WERI-Rb-1 (cell line): ENCODE data around the gene HFM1.
"Not testable (repeated sequence)": the region's sequence is repeated elsewhere in the genome, so short reads cannot be mapped to it uniquely, and the experiment has no call there.

ENCODE experiments used
- DNase-seq: peaks from one replicate; pipeline ENCODE4 v3.0.0-alpha.2; 2020
- H3K27ac ChIP-seq: fragments of 250-450 bp; sonication (Bioruptor Pico); 2 replicates; pipeline ENCODE4 v1.5.1; 2020; ENCODE audit warnings: mild to moderate bottlenecking, moderate library complexity
- H3K27me3 ChIP-seq: fragments of 250-450 bp; sonication (Bioruptor Pico); 2 replicates; pipeline ENCODE4 v1.5.1; 2021; ENCODE audit warnings: mild to moderate bottlenecking, low read depth, moderate library complexity; ENCODE audit not compliant: insufficient read depth, severe bottlenecking
- H3K36me3 ChIP-seq: fragments of 250-450 bp; sonication (Bioruptor Pico); 2 replicates; pipeline ENCODE4 v1.5.1; 2020; ENCODE audit warnings: mild to moderate bottlenecking, moderate library complexity
- H3K4me3 ChIP-seq: 2 replicates; pipeline ENCODE4 v1.5.1; 2011; ENCODE audit warnings: low read depth, mild to moderate bottlenecking, control low read depth, low read length
- H3K9me3 ChIP-seq: fragments of 250-450 bp; sonication (Bioruptor Pico); 2 replicates; pipeline ENCODE4 v1.5.1; 2021; ENCODE audit warnings: mild to moderate bottlenecking, moderate library complexity; ENCODE audit not compliant: severe bottlenecking
- TF ChIP-seq, protein P1 (sequence below): IDR thresholded peaks from 2 replicates; pipeline ENCODE4 v1.5.1; 2011; ENCODE audit warnings: low read depth, mild to moderate bottlenecking, control low read depth, inconsistent platforms, low read length

The HFM1 gene

GRCh38 chr1:91383456-91383855, 21.2 kb downstream of the HFM1 start:
- no peak overlapping the region for H3K27ac ChIP-seq
- TF ChIP-seq, protein P1, sequence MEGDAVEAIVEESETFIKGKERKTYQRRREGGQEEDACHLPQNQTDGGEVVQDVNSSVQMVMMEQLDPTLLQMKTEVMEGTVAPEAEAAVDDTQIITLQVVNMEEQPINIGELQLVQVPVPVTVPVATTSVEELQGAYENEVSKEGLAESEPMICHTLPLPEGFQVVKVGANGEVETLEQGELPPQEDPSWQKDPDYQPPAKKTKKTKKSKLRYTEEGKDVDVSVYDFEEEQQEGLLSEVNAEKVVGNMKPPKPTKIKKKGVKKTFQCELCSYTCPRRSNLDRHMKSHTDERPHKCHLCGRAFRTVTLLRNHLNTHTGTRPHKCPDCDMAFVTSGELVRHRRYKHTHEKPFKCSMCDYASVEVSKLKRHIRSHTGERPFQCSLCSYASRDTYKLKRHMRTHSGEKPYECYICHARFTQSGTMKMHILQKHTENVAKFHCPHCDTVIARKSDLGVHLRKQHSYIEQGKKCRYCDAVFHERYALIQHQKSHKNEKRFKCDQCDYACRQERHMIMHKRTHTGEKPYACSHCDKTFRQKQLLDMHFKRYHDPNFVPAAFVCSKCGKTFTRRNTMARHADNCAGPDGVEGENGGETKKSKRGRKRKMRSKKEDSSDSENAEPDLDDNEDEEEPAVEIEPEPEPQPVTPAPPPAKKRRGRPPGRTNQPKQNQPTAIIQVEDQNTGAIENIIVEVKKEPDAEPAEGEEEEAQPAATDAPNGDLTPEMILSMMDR, result no peak
- no peak for DNase-seq
- no peak overlapping the region for H3K4me3 ChIP-seq
- no peaks in the 10 kb centered on the region for H3K27me3 ChIP-seq
- no peaks in the 10 kb centered on the region for H3K9me3 ChIP-seq
- H3K36me3 ChIP-seq, result no peaks in the 10 kb centered on the region

DNA sequence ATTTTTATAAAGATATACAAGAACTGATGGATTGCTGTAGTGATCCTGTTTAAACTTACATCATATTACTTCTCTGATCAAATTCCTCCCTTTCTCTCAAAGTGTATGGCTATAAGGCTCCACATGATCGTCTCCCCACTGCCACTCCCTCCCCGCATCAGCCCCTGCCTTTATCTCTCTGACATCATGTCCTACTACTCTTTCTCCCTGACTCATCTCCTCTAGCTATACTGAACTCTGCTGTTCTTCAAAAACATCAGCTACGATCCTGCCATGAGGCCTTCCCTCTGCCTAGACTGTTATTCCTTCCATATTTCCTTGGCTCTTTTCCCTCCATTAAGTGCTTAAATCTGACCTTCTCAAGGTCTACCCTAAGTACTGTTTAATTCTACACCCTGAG, 22.8 kb downstream of the HFM1 start:
- no peak for DNase-seq
- Histone ChIP-seq H3K27me3 (no peaks in the 10 kb centered on the region), H3K36me3 (no peaks in the 10 kb centered on the region), H3K4me3 (no peak overlapping the region), H3K9me3 (no peaks in the 10 kb centered on the region), H3K27ac (no peak overlapping the region)
- TF ChIP-seq, protein P1, result no peak

DNA sequence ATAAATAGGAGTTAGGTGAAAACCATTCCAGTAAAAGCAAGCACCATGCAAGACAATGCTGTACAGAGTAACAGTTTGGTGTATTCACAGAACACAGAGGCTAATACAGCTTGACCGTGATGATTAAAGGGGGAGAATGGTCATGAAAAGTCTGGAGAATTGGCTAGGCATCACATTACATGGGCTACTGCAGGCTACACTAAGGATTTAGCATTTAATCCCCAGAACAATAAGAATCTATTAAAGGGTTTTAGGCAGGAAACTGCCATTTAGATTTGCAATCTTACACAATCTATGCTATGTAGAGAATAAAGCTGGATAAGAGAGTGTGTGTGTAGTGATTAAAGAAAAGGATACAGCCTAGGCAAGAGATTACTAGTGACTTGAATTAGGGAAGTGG, 30.6 kb downstream of the HFM1 start:
- no peaks in the 10 kb centered on the region for H3K36me3 ChIP-seq
- no peak overlapping the region for H3K27ac ChIP-seq
- no peaks in the 10 kb centered on the region for H3K27me3 ChIP-seq
- peak; percentile 15 for DNase-seq
- H3K9me3 ChIP-seq, result no peaks in the 10 kb centered on the region
- TF ChIP-seq, protein P1, result no peak
- no peak overlapping the region for H3K4me3 ChIP-seq

DNA sequence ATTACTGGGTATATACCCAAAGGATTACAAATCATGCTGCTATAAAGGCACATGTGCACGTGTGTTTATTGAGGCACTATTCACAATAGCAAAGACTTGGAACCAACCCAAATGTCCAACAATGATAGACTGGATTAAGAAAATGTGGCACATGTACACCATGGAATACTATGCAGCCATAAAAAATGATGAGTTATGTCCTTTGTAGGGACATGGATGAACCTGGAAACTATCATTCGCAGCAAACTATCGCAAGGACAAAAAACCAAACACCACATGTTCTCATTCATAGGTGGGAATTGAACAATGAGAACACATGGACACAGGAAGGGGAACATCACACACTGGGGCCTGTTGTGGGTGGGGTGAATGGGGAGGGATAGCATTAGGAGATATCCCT, 32.4 kb downstream of the HFM1 start:
- DNase-seq, H3K36me3 ChIP-seq, H3K27ac ChIP-seq, H3K4me3 ChIP-seq, H3K9me3 ChIP-seq, H3K27me3 ChIP-seq: not testable (repeated sequence)

DNA sequence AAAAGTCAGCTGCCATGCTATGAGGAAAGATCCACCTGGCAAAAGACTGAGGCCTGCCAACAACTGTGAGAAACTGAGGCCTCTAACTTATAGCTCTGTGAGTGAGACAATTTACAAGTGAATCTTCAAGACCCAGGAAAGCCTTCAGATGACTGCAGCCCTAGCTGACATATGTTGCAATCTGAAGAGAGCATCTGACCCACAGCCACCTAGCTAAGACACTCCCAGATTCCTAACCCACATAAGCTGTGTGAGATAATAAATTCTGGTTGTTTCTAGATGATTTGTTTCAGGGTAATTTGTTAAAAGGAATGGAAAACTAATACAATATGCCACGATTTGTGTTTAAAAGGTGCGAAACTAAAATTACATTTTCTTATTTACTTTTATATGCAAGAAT, 55.1 kb downstream of the HFM1 start:
- Histone ChIP-seq H3K9me3 (peaks cover 2% of the 10 kb centered on the region), H3K27me3 (no peaks in the 10 kb centered on the region), H3K36me3 (no peaks in the 10 kb centered on the region), H3K4me3 (no peak overlapping the region), H3K27ac (no peak overlapping the region)
- TF ChIP-seq, protein P1, result no peak
- DNase-seq, result no peak

- TF ChIP-seq, protein P1, result no peak
- no peak for DNase-seq
- Histone ChIP-seq H3K27me3 (no peaks in the 10 kb centered on the region), H3K27ac (no peak overlapping the region), H3K36me3 (no peaks in the 10 kb centered on the region), H3K4me3 (no peak overlapping the region), H3K9me3 (no peaks in the 10 kb centered on the region)
Observed at GRCh38 chr1:91346824-91347223, 57.8 kb downstream of the HFM1 start.
